ENCODE measurements around the gene MBP.

MBP gene

GRCh38 chr18:77124452-77124922 lies 8.1 kb downstream of the MBP start:
- peak overlapping the region; percentile 1 for H3K27ac ChIP-seq
- no peak for DNase-seq
- no peak for TF ChIP-seq CTCF (IDR thresholded peaks at IDR 0.05; ENCODE audit: low read depth, low read length, missing control alignments)
- in situ Hi-C loops (cut with HindIII; ENCODE audit: low pct_ligation_motif_present, low sequenced_read_pairs): no loop called here
- H3K4me3 ChIP-seq (ENCODE audit: low read depth, low read length): no peak overlapping the region
- no peaks in the 10 kb centered on the region for H3K27me3 ChIP-seq (replicated peaks)
- H3K36me3 ChIP-seq (replicated peaks): no peaks in the 10 kb centered on the region

- no peaks in the 10 kb centered on the region for H3K36me3 ChIP-seq (replicated peaks)
- TF ChIP-seq CTCF (IDR thresholded peaks at IDR 0.05; ENCODE audit: low read depth, low read length, missing control alignments): no peak
- no peak for DNase-seq
- H3K4me3 ChIP-seq (ENCODE audit: low read depth, low read length): no peak overlapping the region
- in situ Hi-C loops (cut with HindIII; ENCODE audit: low pct_ligation_motif_present, low sequenced_read_pairs): no loop called here
- no peaks in the 10 kb centered on the region for H3K27me3 ChIP-seq (replicated peaks)
- H3K27ac ChIP-seq: no peak overlapping the region
These were observed 9.0 kb downstream of the MBP start for GRCh38 chr18:77123320-77124231.

- DNase-seq: no peak
- Histone ChIP-seq H3K4me3 (ENCODE audit: low read depth, low read length) (no peak overlapping the region), H3K27ac (no peak overlapping the region), H3K36me3 (replicated peaks) (peaks cover 1% of the 10 kb centered on the region), H3K27me3 (replicated peaks) (no peaks in the 10 kb centered on the region)
- TF ChIP-seq CTCF (IDR thresholded peaks at IDR 0.05; ENCODE audit: low read depth, low read length, missing control alignments): no peak
- in situ Hi-C loops (cut with HindIII; ENCODE audit: low pct_ligation_motif_present, low sequenced_read_pairs): no loop called here
These were observed 11.1 kb downstream of the MBP start for GRCh38 chr18:77121523-77121922.

- no peak overlapping the region for H3K27ac ChIP-seq
- DNase-seq: no peak
- in situ Hi-C loops (cut with HindIII; ENCODE audit: low pct_ligation_motif_present, low sequenced_read_pairs): no loop called here
- peaks cover 8% of the 10 kb centered on the region for H3K36me3 ChIP-seq (replicated peaks)
- H3K27me3 ChIP-seq (replicated peaks): no peaks in the 10 kb centered on the region
- no peak overlapping the region for H3K4me3 ChIP-seq (ENCODE audit: low read depth, low read length)
- TF ChIP-seq CTCF (IDR thresholded peaks at IDR 0.05; ENCODE audit: low read depth, low read length, missing control alignments): no peak
These were observed 12.6 kb downstream of the MBP start for GRCh38 chr18:77119851-77120491.

GRCh38 chr18:77119101-77119850 lies 13.3 kb downstream of the MBP start:
- H3K36me3 ChIP-seq (replicated peaks): peaks cover 11% of the 10 kb centered on the region
- H3K4me3 ChIP-seq (ENCODE audit: low read depth, low read length): no peak overlapping the region
- in situ Hi-C loops (cut with HindIII; ENCODE audit: low pct_ligation_motif_present, low sequenced_read_pairs): no loop called here
- TF ChIP-seq CTCF (IDR thresholded peaks at IDR 0.05; ENCODE audit: low read depth, low read length, missing control alignments): no peak
- no peak overlapping the region for H3K27ac ChIP-seq
- DNase-seq: no peak
- no peaks in the 10 kb centered on the region for H3K27me3 ChIP-seq (replicated peaks)

Measured in brain microvascular endothelial cell (primary cell).